HT1080 (cell line): ENCODE results near the gene SPATA33. TPM values are rescaled to one million over a fixed set of nuclear protein-coding genes. Genes with fewer than 3 reads are reported as not detected.
"Not testable (repeated sequence)": the region's sequence is repeated elsewhere in the genome, so short reads cannot be mapped to it uniquely, and the experiment has no call there.

Source experiments
- DNase-seq: peaks from one replicate; pipeline ENCODE4 v3.0.0-alpha.2; 2015; ENCODE audit warnings: low read depth
- total RNA-seq: library from RNA; depleted of rRNA; stranded (reverse); fragments of >200 nt; shearing (Covaris generic); gene quantifications from 2 replicates; pipeline ENCODE4 v1.2.3, GENCODE V29; 2014

Gene SPATA33
- total RNA-seq, 1 experiment from 2014 or later: 5.4 TPM

- no peak for DNase-seq
Measured at GRCh38 chr16:89658221-89658879, 714 bp downstream of the SPATA33 start.

GRCh38 chr16:89660146-89660545, 2.5 kb downstream of the SPATA33 start:
- no peak for DNase-seq

DNA sequence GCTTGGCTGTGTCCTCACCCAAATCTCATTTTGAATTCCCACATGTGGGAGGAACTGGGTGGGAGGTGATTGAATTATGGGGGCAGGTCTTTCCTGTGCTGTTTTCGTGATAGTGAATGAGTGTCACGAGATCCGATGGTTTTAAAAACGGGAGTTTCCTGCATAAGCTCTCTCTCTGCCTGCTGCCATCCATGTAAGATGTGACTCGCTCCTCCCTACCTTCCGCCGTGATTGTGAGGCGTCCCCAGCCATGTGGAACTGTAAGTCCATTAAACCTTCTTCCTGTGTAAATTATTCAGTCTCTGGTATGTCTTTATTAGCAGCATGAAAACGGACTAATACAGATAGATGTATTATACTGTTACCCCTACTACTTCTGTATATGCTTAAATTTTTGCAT, 3.6 kb downstream of the SPATA33 start:
- DNase-seq: no peak

- DNase-seq: not testable (repeated sequence)
Measured at GRCh38 chr16:89664238-89664637, 6.6 kb downstream of the SPATA33 start.

DNA sequence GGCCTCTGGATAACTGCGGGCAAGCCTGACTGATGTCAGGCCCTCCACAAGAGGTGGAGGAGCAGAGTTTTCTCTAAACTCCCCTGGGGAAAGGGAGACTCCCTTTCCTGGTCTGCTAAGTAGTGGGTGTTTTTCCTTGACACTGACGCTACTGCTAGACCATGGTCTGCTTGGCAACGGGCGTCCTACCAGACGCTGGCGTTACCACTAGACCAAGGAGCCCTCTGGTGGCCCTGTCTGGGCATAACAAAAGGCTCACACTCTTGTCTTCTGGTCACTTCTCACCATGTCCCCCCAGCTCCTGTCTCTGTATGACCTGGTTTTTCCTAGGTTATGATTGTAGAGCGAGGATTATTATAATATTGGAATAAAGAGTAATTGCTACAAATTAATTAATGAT, 9.4 kb downstream of the SPATA33 start:
- peak; percentile 51 for DNase-seq

GRCh38 chr16:89667633-89668032, 10.0 kb downstream of the SPATA33 start:
- DNase-seq: no peak

- no peak for DNase-seq
Measured at GRCh38 chr16:89668790-89669158, 11.1 kb downstream of the SPATA33 start.

- DNase-seq: no peak
Measured at GRCh38 chr16:89669755-89670154, 12.1 kb downstream of the SPATA33 start.

DNA sequence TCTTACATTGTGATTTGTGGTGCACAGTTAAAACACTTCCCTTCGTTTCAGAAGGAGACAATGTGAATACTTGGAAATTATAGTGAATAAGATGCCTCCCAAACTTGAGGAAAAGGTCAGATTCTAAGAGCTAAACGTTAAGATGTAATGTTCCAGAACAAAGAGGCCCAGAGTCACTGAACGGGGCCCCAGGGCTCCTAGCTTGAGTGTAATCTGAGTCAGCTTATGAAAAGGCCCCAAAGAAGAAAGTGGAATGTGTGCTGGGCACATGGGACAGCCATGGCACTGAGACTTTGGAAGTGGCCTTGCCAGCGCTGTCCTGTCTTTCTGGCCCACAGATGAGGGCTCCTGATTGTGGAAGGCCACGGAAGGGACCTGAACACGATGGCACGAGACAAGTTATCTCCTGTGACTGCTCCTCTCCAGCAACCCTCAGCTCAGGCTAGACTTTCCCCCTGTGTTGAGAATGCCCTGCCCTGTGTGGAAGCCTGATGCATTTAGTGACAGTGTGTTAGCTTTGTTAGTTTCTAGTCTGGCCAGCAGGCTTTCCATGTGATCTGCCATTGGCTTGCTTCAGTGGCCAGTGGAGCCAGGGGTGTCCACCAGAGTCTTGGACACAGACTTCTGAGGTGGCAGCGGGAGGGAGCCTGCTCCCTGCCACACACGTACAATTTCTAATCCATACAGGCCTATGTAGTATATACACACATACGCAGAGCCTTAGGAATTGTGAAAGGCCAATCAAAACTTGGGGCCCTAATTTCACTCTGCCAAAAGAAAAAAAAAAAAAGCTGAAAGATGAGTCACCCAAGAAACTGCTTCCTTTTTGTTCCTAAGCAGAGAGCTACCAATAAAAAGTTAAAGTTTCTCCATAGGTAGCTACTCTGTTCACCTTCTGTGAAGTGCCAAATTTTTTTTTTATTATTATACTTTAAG, 13.1 kb downstream of the SPATA33 start:
- peak; percentile 42 for DNase-seq

GRCh38 chr16:89671565-89671964, 13.9 kb downstream of the SPATA33 start:
- not testable (repeated sequence) for DNase-seq

DNA sequence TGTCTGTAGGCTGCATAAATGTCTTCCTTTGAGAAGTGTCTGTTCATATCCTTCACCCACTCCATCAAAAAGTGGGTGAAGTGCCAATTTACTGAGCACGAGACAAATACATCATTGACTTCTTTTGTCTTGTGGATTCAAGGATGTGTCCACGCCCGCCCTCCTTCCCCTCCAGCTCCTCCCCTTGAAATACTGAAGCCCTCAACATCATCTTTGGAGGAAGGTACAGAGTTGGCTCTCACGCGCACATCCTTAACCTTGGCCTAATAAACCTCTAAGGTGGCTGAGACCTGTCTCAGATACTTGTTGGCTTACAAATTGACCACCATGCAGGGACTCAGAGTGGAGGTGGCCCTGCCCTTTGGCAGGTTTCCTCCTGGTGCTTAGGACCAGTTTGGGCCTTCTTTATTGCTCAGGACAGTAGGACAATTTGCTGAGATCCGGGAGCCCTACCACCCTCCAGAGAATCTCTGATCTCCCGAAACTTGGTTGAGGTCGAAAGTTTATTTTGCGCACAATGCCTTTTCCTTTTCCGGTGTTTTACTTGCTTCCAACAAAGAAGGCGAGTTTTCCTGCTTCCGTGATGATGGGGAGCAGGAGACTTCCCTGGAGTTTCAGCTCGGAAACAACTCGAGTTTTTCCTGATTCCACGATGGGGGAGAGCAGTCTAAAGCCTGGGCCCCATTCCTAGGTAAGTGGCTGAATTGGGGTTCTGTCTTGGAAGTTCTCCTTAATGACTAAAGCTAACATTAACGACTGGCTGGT, 14.7 kb downstream of the SPATA33 start:
- DNase-seq: no peak

DNA sequence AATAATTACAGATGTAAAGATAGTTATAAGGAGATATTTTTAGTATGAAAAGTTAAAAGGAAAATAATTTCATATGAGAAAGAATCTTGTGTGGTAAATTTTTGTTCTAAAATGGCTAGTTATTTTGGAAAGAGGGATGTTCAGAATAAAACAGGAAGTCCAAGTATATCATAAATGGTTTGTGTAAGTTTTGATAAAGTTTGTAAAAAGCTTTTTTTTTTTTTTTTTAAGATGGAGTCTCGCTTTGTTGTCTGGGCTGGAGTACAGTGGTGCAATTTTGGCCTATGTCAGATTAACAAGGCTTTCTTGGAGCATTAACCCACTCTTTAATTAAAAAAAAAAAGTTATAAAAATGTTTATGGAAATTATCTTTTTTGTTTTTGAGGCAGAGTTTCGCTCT, 20.6 kb downstream of the SPATA33 start:
- DNase-seq: no peak

GRCh38 chr16:89685916-89686315, 28.3 kb downstream of the SPATA33 start:
- no peak for DNase-seq

DNA sequence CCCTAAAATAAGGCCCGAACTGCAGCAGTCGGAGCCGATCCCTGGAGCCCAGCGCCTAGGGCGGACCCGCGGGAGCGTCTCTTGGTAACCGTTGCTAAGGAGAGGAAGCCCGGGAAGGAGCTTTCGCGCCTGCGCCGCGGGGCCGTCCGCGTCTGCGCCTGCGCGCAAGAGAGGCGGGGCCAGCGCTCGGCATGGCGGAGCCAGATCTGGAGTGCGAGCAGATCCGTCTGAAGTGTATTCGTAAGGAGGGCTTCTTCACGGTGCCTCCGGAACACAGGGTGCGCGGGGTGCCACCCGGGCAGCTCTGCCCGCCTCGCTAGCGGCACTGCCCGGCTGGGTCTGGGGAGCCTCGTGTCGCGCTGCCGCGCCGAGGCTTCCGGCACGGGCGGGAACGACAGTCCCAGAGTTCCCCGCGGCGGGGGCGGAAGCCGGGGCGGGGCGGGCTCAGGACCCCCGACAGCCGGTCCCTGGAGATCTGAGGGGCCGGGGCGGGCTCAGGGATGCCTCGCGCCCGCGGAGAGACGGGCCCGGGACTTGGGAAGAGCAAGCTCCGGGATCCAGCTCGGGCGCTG, 29.0 kb downstream of the SPATA33 start, which contains the start of gene CDK10:
CDK10 (plus strand) TSS at position 170 of the 572 bp plus-strand sequence; CDS start at position 192, 22 bp downstream.
- peak; percentile 80 for DNase-seq

GRCh38 chr16:89687092-89687940, 29.7 kb downstream of the SPATA33 start:
- DNase-seq: peak; percentile 26

DNA sequence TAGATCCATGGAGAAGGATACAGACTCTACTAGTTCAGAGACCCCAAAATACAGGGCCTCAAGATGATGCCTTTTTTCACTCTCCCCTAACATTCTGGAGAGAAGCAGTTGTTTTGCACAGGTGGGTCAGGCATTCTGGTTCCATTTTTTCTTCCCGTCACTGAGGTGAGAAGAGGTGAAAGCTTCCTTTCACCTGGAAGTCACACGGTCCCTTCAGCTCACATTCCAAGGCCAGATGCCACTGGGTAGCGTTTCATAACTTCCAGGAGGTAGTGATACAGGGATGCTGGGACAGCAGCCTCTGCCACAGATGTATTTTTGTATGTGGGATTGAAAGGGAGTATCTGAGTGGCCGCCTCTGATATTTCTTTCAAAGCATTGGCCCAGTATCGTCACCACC, 30.8 kb downstream of the SPATA33 start:
- DNase-seq: no peak

DNA sequence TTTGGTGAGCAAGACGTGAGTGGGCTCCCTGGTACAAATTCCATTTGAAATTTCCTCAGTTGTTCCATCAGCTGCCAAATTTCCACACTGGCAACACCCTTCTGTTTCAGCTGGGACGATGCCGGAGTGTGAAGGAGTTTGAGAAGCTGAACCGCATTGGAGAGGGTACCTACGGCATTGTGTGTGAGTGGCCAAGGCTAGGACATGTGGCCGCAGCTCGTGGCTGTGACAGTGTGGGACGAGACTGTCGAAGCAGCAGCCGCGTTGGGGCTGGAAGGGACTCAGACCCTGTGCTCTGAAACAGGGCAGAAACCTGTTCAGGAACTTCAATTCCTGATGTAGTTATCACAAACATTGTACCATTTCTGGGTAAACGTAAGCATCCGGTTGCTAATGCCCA, 31.5 kb downstream of the SPATA33 start:
- no peak for DNase-seq

DNA sequence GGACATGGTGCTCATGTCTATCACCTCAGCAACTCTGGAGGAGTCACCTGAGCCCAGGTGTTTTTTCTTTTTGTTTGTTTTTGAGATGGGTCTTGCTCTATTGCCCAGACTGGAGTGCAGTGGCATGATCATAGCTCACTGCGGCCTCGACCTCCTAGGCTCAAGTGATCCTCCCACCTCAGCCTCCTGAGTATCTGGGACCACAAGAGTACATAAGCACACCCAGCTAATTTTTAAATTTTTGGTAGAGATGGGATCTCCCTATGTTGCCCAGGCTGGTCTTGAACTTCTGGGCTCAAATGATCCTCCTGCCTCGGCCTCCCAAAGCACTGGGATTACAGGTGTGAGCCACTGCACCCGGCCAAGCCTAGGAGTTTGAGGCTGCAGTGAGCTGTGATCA, 32.0 kb downstream of the SPATA33 start:
- not testable (repeated sequence) for DNase-seq

GRCh38 chr16:89690392-89690901, 32.8 kb downstream of the SPATA33 start:
- DNase-seq: no peak
